Upper lobe of right lung (tissue), 1 donor: ENCODE measurements around the gene GIT2. TPM values are rescaled to one million over a fixed set of nuclear protein-coding genes. Genes with fewer than 3 reads are reported as not detected.

Source experiments
- ATAC-seq: fragments of 200-7000 bp; cut with Tn5 transposase; one replicate; pipeline ENCODE4 v1.9.1; 2020; ENCODE audit warnings: mild to moderate bottlenecking, moderate library complexity
- DNase-seq: peaks from one replicate; pipeline ENCODE4 v3.0.0-alpha.2; 2020
- H3K27ac ChIP-seq: fragments of 200-600 bp; one replicate; pipeline ENCODE4 v1.8.0; 2022
- H3K27me3 ChIP-seq: fragments of 200-600 bp; one replicate; pipeline ENCODE4 v1.8.0; 2022; ENCODE audit warnings: mild to moderate bottlenecking
- H3K36me3 ChIP-seq: fragments of 200-600 bp; one replicate; pipeline ENCODE4 v1.8.0; 2022
- H3K4me1 ChIP-seq: fragments of 200-600 bp; one replicate; pipeline ENCODE4 v1.8.0; 2022
- H3K4me3 ChIP-seq: fragments of 200-600 bp; one replicate; pipeline ENCODE4 v1.8.0; 2022; ENCODE audit warnings: mild to moderate bottlenecking
- H3K9me3 ChIP-seq: fragments of 200-600 bp; one replicate; pipeline ENCODE4 v1.8.0; 2022
- intact Hi-C: fragments of 100-400 bp; cut with DNase I; formaldehyde crosslinking; loops from one replicate; pipeline ENCODE4 v1.11.0; 2022
- total RNA-seq: library from RNA; stranded (reverse); fragmentation: NEBNext Ultra II Directional; extraction: Animal tissue kit (Norgen Biotek cat#: 25700); gene quantifications from one replicate; pipeline ENCODE4 v1.2.1, GENCODE V29; 2021
- TF ChIP-seq, protein P1 (sequence below): fragments of 200-600 bp; IDR thresholded peaks from one replicate; pipeline ENCODE4 v1.8.0; 2022; ENCODE audit warnings: antibody characterized with exemption
- donor health status: DM: no; HTN: yes; CAD: no; lungs with severe emphysema.

The GIT2 gene
- total RNA-seq, 1 donor from 2014 or later: 52.1 TPM

- TF ChIP-seq, protein P1, sequence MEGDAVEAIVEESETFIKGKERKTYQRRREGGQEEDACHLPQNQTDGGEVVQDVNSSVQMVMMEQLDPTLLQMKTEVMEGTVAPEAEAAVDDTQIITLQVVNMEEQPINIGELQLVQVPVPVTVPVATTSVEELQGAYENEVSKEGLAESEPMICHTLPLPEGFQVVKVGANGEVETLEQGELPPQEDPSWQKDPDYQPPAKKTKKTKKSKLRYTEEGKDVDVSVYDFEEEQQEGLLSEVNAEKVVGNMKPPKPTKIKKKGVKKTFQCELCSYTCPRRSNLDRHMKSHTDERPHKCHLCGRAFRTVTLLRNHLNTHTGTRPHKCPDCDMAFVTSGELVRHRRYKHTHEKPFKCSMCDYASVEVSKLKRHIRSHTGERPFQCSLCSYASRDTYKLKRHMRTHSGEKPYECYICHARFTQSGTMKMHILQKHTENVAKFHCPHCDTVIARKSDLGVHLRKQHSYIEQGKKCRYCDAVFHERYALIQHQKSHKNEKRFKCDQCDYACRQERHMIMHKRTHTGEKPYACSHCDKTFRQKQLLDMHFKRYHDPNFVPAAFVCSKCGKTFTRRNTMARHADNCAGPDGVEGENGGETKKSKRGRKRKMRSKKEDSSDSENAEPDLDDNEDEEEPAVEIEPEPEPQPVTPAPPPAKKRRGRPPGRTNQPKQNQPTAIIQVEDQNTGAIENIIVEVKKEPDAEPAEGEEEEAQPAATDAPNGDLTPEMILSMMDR: no peak
- Histone ChIP-seq H3K4me1 (no peaks in the 10 kb centered on the region), H3K36me3 (peaks cover 90% of the 10 kb centered on the region), H3K4me3 (no peak overlapping the region), H3K9me3 (no peaks in the 10 kb centered on the region), H3K27me3 (no peaks in the 10 kb centered on the region), H3K27ac (no peak overlapping the region)
- no peak for ATAC-seq
- no peak for DNase-seq
- intact Hi-C loops: no loop called here
Measured at GRCh38 chr12:109914461-109914860, 81.7 kb downstream of the GIT2 start.

GRCh38 chr12:109912855-109913321 lies 83.3 kb downstream of the GIT2 start:
- no peak for DNase-seq
- Histone ChIP-seq H3K9me3 (no peaks in the 10 kb centered on the region), H3K4me3 (no peak overlapping the region), H3K36me3 (peaks cover 92% of the 10 kb centered on the region), H3K27me3 (no peaks in the 10 kb centered on the region), H3K4me1 (no peaks in the 10 kb centered on the region), H3K27ac (no peak overlapping the region)
- intact Hi-C loops: no loop called here
- no peak for ATAC-seq
- TF ChIP-seq, protein P1: no peak

DNA sequence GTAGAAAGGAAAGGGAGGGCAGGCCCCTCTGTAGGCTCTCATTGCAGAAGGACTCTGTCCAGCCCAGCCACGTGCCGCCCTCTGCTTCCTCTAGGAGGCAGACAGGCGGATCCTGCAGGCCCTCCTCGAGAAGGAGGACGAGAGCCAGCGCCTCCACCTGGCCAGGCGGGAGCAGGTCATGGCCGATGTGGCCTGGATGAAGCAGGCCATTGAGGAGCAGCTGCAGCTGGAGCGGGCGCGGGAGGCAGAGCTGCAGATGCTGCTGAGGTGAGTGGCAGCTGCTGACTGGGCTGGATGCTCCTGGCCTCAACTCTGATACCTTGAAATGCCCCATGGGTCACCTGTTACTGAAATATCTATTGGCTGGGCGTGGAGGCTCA lies 85.2 kb downstream of the GIT2 start:
- no peak overlapping the region for H3K27ac ChIP-seq
- DNase-seq: no peak
- no peaks in the 10 kb centered on the region for H3K27me3 ChIP-seq
- no peak overlapping the region for H3K4me3 ChIP-seq
- no peaks in the 10 kb centered on the region for H3K9me3 ChIP-seq
- intact Hi-C loops: no loop called here
- ATAC-seq: no peak
- H3K4me1 ChIP-seq: no peaks in the 10 kb centered on the region
- peaks cover 92% of the 10 kb centered on the region for H3K36me3 ChIP-seq
- TF ChIP-seq, protein P1: no peak

DNA sequence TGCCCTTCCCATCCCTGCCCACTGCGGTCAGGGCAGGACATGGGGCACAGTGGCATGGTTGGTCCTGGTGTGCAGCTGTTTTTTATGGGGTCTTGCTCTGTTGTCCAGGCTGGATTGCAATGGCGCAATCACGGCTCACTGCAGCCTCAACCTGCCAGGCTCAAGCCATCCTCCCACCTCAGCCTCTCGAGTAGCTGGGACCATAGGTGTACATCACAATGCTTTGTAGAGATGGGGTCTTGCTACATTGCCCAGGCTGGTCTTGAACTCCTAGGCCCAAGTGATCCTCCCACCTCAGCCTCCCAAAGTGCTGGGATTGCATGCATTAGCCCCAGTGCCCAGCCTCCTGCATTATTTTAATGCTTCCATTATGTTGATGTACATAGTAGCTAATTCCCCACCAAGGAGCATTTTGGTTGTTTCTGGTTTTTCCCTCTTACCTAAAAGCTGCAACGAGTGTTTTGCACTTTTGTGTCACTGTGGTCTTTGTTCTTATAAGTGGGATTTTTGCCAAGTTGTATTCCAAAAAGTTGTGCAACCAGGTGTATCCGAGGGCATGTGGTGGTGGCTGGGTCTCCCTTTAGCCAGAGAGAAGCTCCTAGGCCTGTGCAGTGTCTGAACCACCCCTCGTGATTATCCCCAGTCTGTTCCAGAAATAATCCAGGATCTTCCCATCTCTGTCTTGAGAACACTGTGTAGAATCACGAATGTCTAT lies 85.8 kb downstream of the GIT2 start:
- TF ChIP-seq, protein P1: no peak
- Histone ChIP-seq H3K27me3 (no peaks in the 10 kb centered on the region), H3K4me3 (no peak overlapping the region), H3K27ac (no peak overlapping the region), H3K9me3 (no peaks in the 10 kb centered on the region), H3K36me3 (peaks cover 92% of the 10 kb centered on the region), H3K4me1 (no peaks in the 10 kb centered on the region)
- ATAC-seq (no peak), DNase-seq (no peak)
- intact Hi-C loops: no loop called here

GRCh38 chr12:109905301-109905700 lies 90.9 kb downstream of the GIT2 start:
- H3K27ac ChIP-seq: no peak overlapping the region
- peaks cover 16% of the 10 kb centered on the region for H3K4me1 ChIP-seq
- TF ChIP-seq, protein P1: no peak
- H3K9me3 ChIP-seq: no peaks in the 10 kb centered on the region
- H3K27me3 ChIP-seq: no peaks in the 10 kb centered on the region
- DNase-seq (no peak), ATAC-seq (no peak)
- intact Hi-C loops: no loop called here
- H3K4me3 ChIP-seq: no peak overlapping the region
- H3K36me3 ChIP-seq: peaks cover 74% of the 10 kb centered on the region
